Measurements from ENCODE around the gene CELSR1. TPM values are rescaled to one million over a fixed set of nuclear protein-coding genes. Genes with fewer than 3 reads are reported as not detected.

Gene CELSR1
- total and polyA plus RNA-seq, 2 donors (not counting 1 experiment from before 2014, with no cell fraction given): 30.2 to 34.8 TPM

DNA sequence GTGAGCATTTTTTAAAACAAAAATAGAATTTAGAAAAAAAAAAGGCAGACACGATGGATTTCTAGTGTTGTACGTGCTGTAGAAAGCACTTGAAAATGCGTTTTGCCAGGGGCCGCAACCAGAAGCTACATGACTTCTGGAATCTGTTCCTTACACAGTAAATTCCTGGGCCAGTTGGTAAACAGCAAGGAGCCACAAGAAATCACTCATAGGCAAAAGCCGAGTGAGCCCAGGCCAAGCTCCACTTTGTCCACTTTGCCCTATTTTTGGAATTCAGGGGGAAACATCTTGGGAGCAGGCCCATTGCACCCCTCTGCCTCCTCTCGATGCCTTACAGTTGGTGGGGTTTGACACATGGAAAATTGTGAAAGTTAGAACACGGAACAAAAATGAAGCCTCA is 4.1 kb upstream of the CELSR1 start:
- Histone ChIP-seq H3K27me3 (replicated peaks in 1 of 4; ENCODE audit: control extremely low read depth in 1 of 4, control insufficient read depth in 3 of 4, insufficient read depth in 4 of 4, low read length in 3 of 4) (peaks cover 0 to 43% (median 14%) of the 10 kb centered on the region in 4 experiments), H3K27ac (ENCODE audit: low read length in 2 of 2) (no peak overlapping the region), H2AFZ (ENCODE audit: insufficient read depth, low read depth, low read length, poor library complexity, severe bottlenecking) (no peak overlapping the region), H3K79me2 (ENCODE audit: control insufficient read depth, insufficient read depth, low read length) (no peaks in the 10 kb centered on the region), H3K4me1 (ENCODE audit: control insufficient read depth in 2 of 2, insufficient read depth in 2 of 2, low read length in 2 of 2) (peaks cover 11 to 18% of the 10 kb centered on the region in 2 donors), H3K36me3 (replicated peaks in 1 of 2; ENCODE audit: control extremely low read depth in 1 of 2, control insufficient read depth in 1 of 2, extremely low read depth in 1 of 2, insufficient read depth in 2 of 2, low read length in 1 of 2) (no peaks in the 10 kb centered on the region), H3K4me2 (replicated peaks; ENCODE audit: low read depth, low read length, poor library complexity, severe bottlenecking) (no peak overlapping the region), H3K9me3 (ENCODE audit: control extremely low read depth in 1 of 3, control insufficient read depth in 2 of 3, insufficient read depth in 1 of 3, low read length in 2 of 3) (no peaks in the 10 kb centered on the region), H3K4me3 (ENCODE audit: control extremely low read depth in 1 of 5, extremely low read depth in 1 of 5, insufficient read depth in 1 of 5, low read depth in 2 of 5, low read length in 4 of 5) (no peak overlapping the region), H3K9ac (ENCODE audit: low read length) (no peak overlapping the region), H4K20me1 (ENCODE audit: control insufficient read depth, insufficient read depth, low read length, poor library complexity, severe bottlenecking) (no peaks in the 10 kb centered on the region)
- Mint-ChIP-seq H3K27me3 (peaks cover 44% of the 10 kb centered on the region), H3K9me3 (ENCODE audit: insufficient read depth) (no peaks in the 10 kb centered on the region), H3K4me3 (no peak overlapping the region), H3K4me1 (peaks cover 14% of the 10 kb centered on the region), H3K27ac (no peak overlapping the region)
- WGBS (ENCODE audit: insufficient coverage): 82% methylated on average over 4 of the region's 7 CpGs
- TF ChIP-seq, protein P1, sequence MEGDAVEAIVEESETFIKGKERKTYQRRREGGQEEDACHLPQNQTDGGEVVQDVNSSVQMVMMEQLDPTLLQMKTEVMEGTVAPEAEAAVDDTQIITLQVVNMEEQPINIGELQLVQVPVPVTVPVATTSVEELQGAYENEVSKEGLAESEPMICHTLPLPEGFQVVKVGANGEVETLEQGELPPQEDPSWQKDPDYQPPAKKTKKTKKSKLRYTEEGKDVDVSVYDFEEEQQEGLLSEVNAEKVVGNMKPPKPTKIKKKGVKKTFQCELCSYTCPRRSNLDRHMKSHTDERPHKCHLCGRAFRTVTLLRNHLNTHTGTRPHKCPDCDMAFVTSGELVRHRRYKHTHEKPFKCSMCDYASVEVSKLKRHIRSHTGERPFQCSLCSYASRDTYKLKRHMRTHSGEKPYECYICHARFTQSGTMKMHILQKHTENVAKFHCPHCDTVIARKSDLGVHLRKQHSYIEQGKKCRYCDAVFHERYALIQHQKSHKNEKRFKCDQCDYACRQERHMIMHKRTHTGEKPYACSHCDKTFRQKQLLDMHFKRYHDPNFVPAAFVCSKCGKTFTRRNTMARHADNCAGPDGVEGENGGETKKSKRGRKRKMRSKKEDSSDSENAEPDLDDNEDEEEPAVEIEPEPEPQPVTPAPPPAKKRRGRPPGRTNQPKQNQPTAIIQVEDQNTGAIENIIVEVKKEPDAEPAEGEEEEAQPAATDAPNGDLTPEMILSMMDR (IDR thresholded peaks at IDR 0.05): no peak
- no peak for TF ChIP-seq EZH2 (IDR thresholded peaks at IDR 0.05; ENCODE audit: borderline replicate concordance, insufficient read depth, low read depth, low read length, poor library complexity, severe bottlenecking)
- ChIA-PET CTCF (interaction anchor here (0.8 to 6.8 kb wide), 9 partner anchors 11 to 528 kb away, joined by 3 to 142 read pairs (median 7); no protein-coding TSS in a partner anchor), POLR2A (interaction anchor here (0.9 kb wide), 1 partner anchor 186 kb away, joined by 3 read pairs; no protein-coding TSS in a partner anchor)
- DNase-seq (no peak), ATAC-seq (ENCODE audit: low read depth) (no peak)
- intact Hi-C loops (cut with micrococcal nuclease): no loop called here

DNA sequence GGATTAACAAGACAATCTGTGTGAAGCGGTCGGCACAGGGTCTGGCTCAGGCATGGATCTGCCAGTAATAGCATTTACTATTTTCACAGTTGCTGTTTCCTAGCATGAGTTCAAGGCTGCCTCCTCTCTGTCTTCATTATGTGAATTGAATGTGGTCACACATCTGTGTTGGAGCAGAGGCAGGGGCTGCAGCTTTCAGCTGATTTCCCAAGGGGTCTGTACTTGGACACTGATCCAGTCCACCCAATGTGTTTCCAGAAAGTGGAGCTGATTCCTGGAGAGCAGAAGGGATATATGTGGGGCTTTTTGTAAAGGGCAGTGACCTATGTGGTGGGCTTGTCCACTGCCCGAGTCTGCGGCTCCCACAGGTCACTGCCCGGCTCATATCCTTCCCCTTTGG is 3.5 kb upstream of the CELSR1 start:
- H3K4me3 Mint-ChIP-seq: no peak overlapping the region
- H3K27ac Mint-ChIP-seq: no peak overlapping the region

More for the DNA sequence above, 3.5 kb upstream of the CELSR1 start:
- H3K9me3 ChIP-seq (ENCODE audit: control extremely low read depth in 1 of 3, control insufficient read depth in 2 of 3, insufficient read depth in 1 of 3, low read length in 2 of 3): peaks cover 0 to 4% (median 0%) of the 10 kb centered on the region in 3 donors
- no peaks in the 10 kb centered on the region for H4K20me1 ChIP-seq (ENCODE audit: control insufficient read depth, insufficient read depth, low read length, poor library complexity, severe bottlenecking)
- no peak overlapping the region for H3K4me3 ChIP-seq (ENCODE audit: control extremely low read depth in 1 of 5, extremely low read depth in 1 of 5, insufficient read depth in 1 of 5, low read depth in 2 of 5, low read length in 4 of 5)
- no peak overlapping the region for H2AFZ ChIP-seq (ENCODE audit: insufficient read depth, low read depth, low read length, poor library complexity, severe bottlenecking)
- DNase-seq: no peak
- peaks cover 0 to 47% (median 15%) of the 10 kb centered on the region in 4 experiments for H3K27me3 ChIP-seq (replicated peaks in 1 of 4; ENCODE audit: control extremely low read depth in 1 of 4, control insufficient read depth in 3 of 4, insufficient read depth in 4 of 4, low read length in 3 of 4)
- Mint-ChIP-seq H3K9me3 (ENCODE audit: insufficient read depth) (no peaks in the 10 kb centered on the region), H3K27me3 (peaks cover 43% of the 10 kb centered on the region), H3K4me1 (peaks cover 14% of the 10 kb centered on the region)
- H3K4me2 ChIP-seq (replicated peaks; ENCODE audit: low read depth, low read length, poor library complexity, severe bottlenecking): no peak overlapping the region
- H3K79me2 ChIP-seq (ENCODE audit: control insufficient read depth, insufficient read depth, low read length): no peaks in the 10 kb centered on the region
- ChIA-PET CTCF (interaction anchor here (2.3 to 6.8 kb wide), 3 partner anchors 12 to 185 kb away, joined by 12 to 142 read pairs (median 56); no protein-coding TSS in a partner anchor), POLR2A (no interaction called here)
- intact Hi-C loops (cut with micrococcal nuclease): no loop called here
- WGBS (ENCODE audit: insufficient coverage): 96% methylated on average over 5 of the region's 5 CpGs
- no peak for ATAC-seq (ENCODE audit: low read depth)
- H3K4me1 ChIP-seq (ENCODE audit: control insufficient read depth in 2 of 2, insufficient read depth in 2 of 2, low read length in 2 of 2): peaks cover 11 to 18% of the 10 kb centered on the region in 2 donors
- H3K36me3 ChIP-seq (replicated peaks in 1 of 2; ENCODE audit: control extremely low read depth in 1 of 2, control insufficient read depth in 1 of 2, extremely low read depth in 1 of 2, insufficient read depth in 2 of 2, low read length in 1 of 2): no peaks in the 10 kb centered on the region
- no peak overlapping the region for H3K27ac ChIP-seq (ENCODE audit: low read length in 2 of 2)
- TF ChIP-seq EZH2 (IDR thresholded peaks at IDR 0.05; ENCODE audit: borderline replicate concordance, insufficient read depth, low read depth, low read length, poor library complexity, severe bottlenecking): no peak
- TF ChIP-seq, protein P1 (IDR thresholded peaks at IDR 0.05): no peak
- H3K9ac ChIP-seq (ENCODE audit: low read length): no peak overlapping the region
